PC-9 (cell line): ENCODE measurements around the gene SLC17A1.
"Not testable (repeated sequence)": the region's sequence is repeated elsewhere in the genome, so short reads cannot be mapped to it uniquely, and the experiment has no call there.

Experiments
- CTCF ChIP-seq: fragments of 200-600 bp; sonication (generic); conservative IDR thresholded peaks from 2 replicates; pipeline ENCODE4 v1.6.1; 2017; ENCODE audit warnings: mixed run types, antibody characterized with exemption, mild to moderate bottlenecking, moderate library complexity
- EZH2 ChIP-seq: fragments of 200-600 bp; sonication (generic); IDR thresholded peaks from 2 replicates; pipeline ENCODE4 v1.8.0; 2017; ENCODE audit warnings: antibody characterized with exemption, low read depth

- not testable (repeated sequence) for TF ChIP-seq EZH2, CTCF
Observed at GRCh38 chr6:25748601-25749517, 83.0 kb downstream of the SLC17A1 start.
